Hepatocyte (in vitro differentiated cells): ENCODE data around the gene SFT2D1. TPM values are rescaled to one million over a fixed set of nuclear protein-coding genes. Genes with fewer than 3 reads are reported as not detected.

ENCODE experiments used
- DNase-seq: peaks from one replicate; pipeline ENCODE4 v3.0.0-alpha.2; 2016; ENCODE audit warnings: low spot score
- H2AFZ ChIP-seq: fragments of 200-600 bp; sonication (generic); 2 replicates; pipeline ENCODE4 v1.6.0; 2016; ENCODE audit warnings: antibody characterized with exemption, mild to moderate bottlenecking
- H3K27ac ChIP-seq: fragments of 200-600 bp; sonication (generic); 2 replicates; pipeline ENCODE4 v1.5.1; 2016; ENCODE audit warnings: mild to moderate bottlenecking
- H3K27me3 ChIP-seq: fragments of 200-600 bp; sonication (generic); 2 replicates; pipeline ENCODE4 v1.6.1; 2016
- H3K36me3 ChIP-seq: fragments of 200-600 bp; sonication (generic); replicated peaks from 2 replicates; pipeline ENCODE4 v1.5.1; 2016; ENCODE audit warnings: low read depth; ENCODE audit not compliant: insufficient read depth
- H3K4me1 ChIP-seq: fragments of 200-600 bp; sonication (generic); 2 replicates; pipeline ENCODE4 v1.5.1; 2016; ENCODE audit warnings: mild to moderate bottlenecking, moderate library complexity; ENCODE audit not compliant: insufficient read depth
- H3K4me2 ChIP-seq: fragments of 200-600 bp; sonication (generic); 2 replicates; pipeline ENCODE4 v1.6.0; 2016
- H3K4me3 ChIP-seq: fragments of 200-600 bp; sonication (generic); 2 replicates; pipeline ENCODE4 v1.5.1; 2016; ENCODE audit warnings: mild to moderate bottlenecking
- H3K79me2 ChIP-seq: fragments of 200-600 bp; sonication (generic); 2 replicates; pipeline ENCODE4 v1.6.0; 2017; ENCODE audit warnings: mild to moderate bottlenecking
- H3K9me2 ChIP-seq: fragments of 200-600 bp; sonication (generic); replicated peaks from 2 replicates; pipeline ENCODE4 v1.6.0; 2017; ENCODE audit warnings: mild to moderate bottlenecking; ENCODE audit not compliant: insufficient read depth
- H3K9me3 ChIP-seq: fragments of 200-600 bp; sonication (generic); 2 replicates; pipeline ENCODE4 v1.5.1; 2016; ENCODE audit warnings: low read depth, mild to moderate bottlenecking
- H4K20me1 ChIP-seq: fragments of 200-600 bp; sonication (generic); 2 replicates; pipeline ENCODE4 v1.6.0; 2016; ENCODE audit warnings: mild to moderate bottlenecking; ENCODE audit not compliant: insufficient read depth, poor library complexity, severe bottlenecking
- CTCF ChIP-seq: fragments of 200-600 bp; sonication (generic); IDR thresholded peaks from 2 replicates; pipeline ENCODE4 v1.5.1; 2016; ENCODE audit warnings: antibody characterized with exemption, mild to moderate bottlenecking; ENCODE audit not compliant: poor library complexity
- EZH2 ChIP-seq: fragments of 200-600 bp; sonication (generic); IDR thresholded peaks from 2 replicates; pipeline ENCODE4 v1.6.1; 2016; ENCODE audit warnings: antibody characterized with exemption, mild to moderate bottlenecking, borderline replicate concordance
- EZH2phosphoT487 ChIP-seq: fragments of 200-600 bp; sonication (generic); IDR thresholded peaks from one replicate; pipeline ENCODE4 v1.6.1; 2018; ENCODE audit warnings: antibody characterized with exemption, mild to moderate bottlenecking, low read depth, moderate library complexity; ENCODE audit not compliant: unreplicated experiment, severe bottlenecking
- WGBS: methylation state at CpG from one replicate; pipeline ENCODE4 v1.1.6; 2016; ENCODE audit warnings: low lambda C conversion rate; ENCODE audit errors: missing lambda C conversion rate; 5-methylcytosine and 5-hydroxymethylcytosine counted together
- polyA plus RNA-seq: library from polyadenylated mRNA; unstranded; fragments of >200 nt; fragmentation: Nextera tagmentation; extraction: Ambion mirVana; gene quantifications from 2 replicates; pipeline ENCODE4 v1.2.1, GENCODE V29; 2016
- total RNA-seq: library from RNA; depleted of rRNA; stranded (reverse); fragments of >200 nt; gene quantifications from 2 replicates; pipeline ENCODE4 v1.2.3, GENCODE V29; 2014

SFT2D1 gene
- total and polyA plus RNA-seq, 2 experiments from 2014 or later, result 51.6 to 83.0 TPM

GRCh38 chr6:166308769-166309589, 33.4 kb downstream of the SFT2D1 start:
- H2AFZ ChIP-seq, result peak overlapping the region; percentile 84
- 27% methylated on average over 11 of the region's 11 CpGs for WGBS
- H3K4me1 ChIP-seq, result no peaks in the 10 kb centered on the region
- H3K4me3 ChIP-seq, result no peak overlapping the region
- H3K27ac ChIP-seq, result no peak overlapping the region
- H3K79me2 ChIP-seq, result no peaks in the 10 kb centered on the region
- H3K9me2 ChIP-seq, result no peaks in the 10 kb centered on the region
- peaks cover 63% of the 10 kb centered on the region for H3K27me3 ChIP-seq
- H3K4me2 ChIP-seq, result peak overlapping the region; percentile 97
- no peaks in the 10 kb centered on the region for H4K20me1 ChIP-seq
- H3K9me3 ChIP-seq, result no peaks in the 10 kb centered on the region
- no peaks in the 10 kb centered on the region for H3K36me3 ChIP-seq
- no peak for DNase-seq
- TF ChIP-seq EZH2 (peak; percentile 44), EZH2phosphoT487 (no peak)

GRCh38 chr6:166308033-166308768, 34.1 kb downstream of the SFT2D1 start, which contains the start of gene PRR18:
Gene PRR18 (minus strand): TSS chr6:166308392. CDS start chr6:166308142, 250 bp downstream.
- Histone ChIP-seq H3K4me2 (peak within 1 kb of the TSS; percentile 97), H3K4me3 (peak within 1 kb of the TSS; percentile 52), H3K27ac (no peak within 1 kb of the TSS), H3K27me3 (peaks cover 64% of the 10 kb centered on the region), H3K9me2 (no peaks in the 10 kb centered on the region), H2AFZ (peak within 1 kb of the TSS; percentile 84), H3K79me2 (no peaks in the 10 kb centered on the region), H3K36me3 (no peaks in the 10 kb centered on the region), H4K20me1 (no peaks in the 10 kb centered on the region), H3K4me1 (no peaks in the 10 kb centered on the region), H3K9me3 (no peaks in the 10 kb centered on the region)
- DNase-seq, result peak; percentile 36
- TF ChIP-seq CTCF (no peak), EZH2phosphoT487 (peak; percentile 27), EZH2 (peak; percentile 91)
- 2% methylated on average over 41 of the region's 74 CpGs for WGBS

- TF ChIP-seq EZH2phosphoT487 (no peak), EZH2 (no peak), CTCF (no peak)
- H3K79me2 ChIP-seq, result no peaks in the 10 kb centered on the region
- H3K4me3 ChIP-seq, result peak overlapping the region; percentile 52
- WGBS, result 8% methylated on average over 48 of the region's 115 CpGs
- peak overlapping the region; percentile 97 for H3K4me2 ChIP-seq
- H3K27ac ChIP-seq, result no peak overlapping the region
- peak overlapping the region; percentile 63 for H2AFZ ChIP-seq
- no peaks in the 10 kb centered on the region for H3K9me2 ChIP-seq
- H3K4me1 ChIP-seq, result no peaks in the 10 kb centered on the region
- H3K36me3 ChIP-seq, result no peaks in the 10 kb centered on the region
- H3K27me3 ChIP-seq, result peaks cover 71% of the 10 kb centered on the region
- no peaks in the 10 kb centered on the region for H3K9me3 ChIP-seq
- H4K20me1 ChIP-seq, result no peaks in the 10 kb centered on the region
- peak; percentile 44 for DNase-seq
Observed at GRCh38 chr6:166307082-166308032, 35.0 kb downstream of the SFT2D1 start.
